HEK293 (cell line): ENCODE data around the gene DEPDC5.
A peak's percentile ranks its signal among the peaks of the same experiment; 100 is the strongest.

Experiments
- GFI1B ChIP-seq: fragments of 450-650 bp; formaldehyde crosslinking; IDR thresholded peaks from 2 replicates; pipeline ENCODE4 v1.5.1; 2016; ENCODE audit warnings: missing biosample characterization, missing genetic modification characterization
- GLI2 ChIP-seq: fragments of 450-650 bp; formaldehyde crosslinking; IDR thresholded peaks from 2 replicates; pipeline ENCODE4; 2017; ENCODE audit warnings: missing biosample characterization, missing genetic modification characterization, low read depth, borderline replicate concordance
- KLF1 ChIP-seq: fragments of 450-650 bp; formaldehyde crosslinking; IDR thresholded peaks from 2 replicates; pipeline ENCODE4 v1.5.1; 2016; ENCODE audit warnings: missing biosample characterization, missing genetic modification characterization
- MYNN ChIP-seq: fragments of 450-650 bp; formaldehyde crosslinking; IDR thresholded peaks from 2 replicates; pipeline ENCODE4 v1.5.1; 2016; ENCODE audit warnings: missing biosample characterization, missing genetic modification characterization, borderline replicate concordance
- OVOL3 ChIP-seq: fragments of 450-650 bp; formaldehyde crosslinking; IDR thresholded peaks from 2 replicates; pipeline ENCODE4 v1.5.1; 2016; ENCODE audit warnings: missing biosample characterization, missing genetic modification characterization
- SP2 ChIP-seq: fragments of 450-650 bp; formaldehyde crosslinking; IDR thresholded peaks from 2 replicates; pipeline ENCODE4 v1.5.1; 2016; ENCODE audit warnings: missing biosample characterization, missing genetic modification characterization
- SP3 ChIP-seq: fragments of 450-650 bp; formaldehyde crosslinking; IDR thresholded peaks from 2 replicates; pipeline ENCODE4 v1.5.1; 2016; ENCODE audit warnings: missing biosample characterization, missing genetic modification characterization
- TCF7L2 ChIP-seq: IDR thresholded peaks from 2 replicates; pipeline ENCODE4 v1.6.1; 2011; ENCODE audit warnings: low read depth, mild to moderate bottlenecking, inconsistent platforms, low read length, moderate library complexity, borderline replicate concordance
- WT1 ChIP-seq: fragments of 450-650 bp; formaldehyde crosslinking; IDR thresholded peaks from 2 replicates; pipeline ENCODE4 v1.5.1; 2016; ENCODE audit warnings: missing biosample characterization, missing genetic modification characterization
- ZBTB20 ChIP-seq: fragments of 450-650 bp; formaldehyde crosslinking; IDR thresholded peaks from 2 replicates; pipeline ENCODE4 v1.5.1; 2016; ENCODE audit warnings: missing biosample characterization, missing genetic modification characterization
- ZBTB48 ChIP-seq: fragments of 450-650 bp; formaldehyde crosslinking; IDR thresholded peaks from 2 replicates; pipeline ENCODE4 v1.5.1; 2016; ENCODE audit warnings: missing biosample characterization, missing genetic modification characterization
- ZFP69B ChIP-seq: fragments of 450-650 bp; formaldehyde crosslinking; IDR thresholded peaks from 2 replicates; pipeline ENCODE4 v1.5.1; 2016; ENCODE audit warnings: missing biosample characterization, missing genetic modification characterization
- ZNF121 ChIP-seq: fragments of 450-650 bp; formaldehyde crosslinking; IDR thresholded peaks from 2 replicates; pipeline ENCODE4 v1.5.1; 2016; ENCODE audit warnings: missing biosample characterization, missing genetic modification characterization
- ZNF174 ChIP-seq: fragments of 450-650 bp; formaldehyde crosslinking; IDR thresholded peaks from 2 replicates; pipeline ENCODE4 v1.5.0; 2017; ENCODE audit warnings: missing biosample characterization, mild to moderate bottlenecking, missing genetic modification characterization
- ZNF223 ChIP-seq: fragments of 450-650 bp; formaldehyde crosslinking; IDR thresholded peaks from 2 replicates; pipeline ENCODE4 v1.5.1; 2016; ENCODE audit warnings: missing biosample characterization, missing genetic modification characterization
- ZNF23 ChIP-seq: fragments of 450-650 bp; formaldehyde crosslinking; IDR thresholded peaks from 2 replicates; pipeline ENCODE4 v1.5.1; 2016; ENCODE audit warnings: missing biosample characterization, missing genetic modification characterization, borderline replicate concordance
- ZNF24 ChIP-seq: fragments of 450-650 bp; formaldehyde crosslinking; IDR thresholded peaks from 2 replicates; pipeline ENCODE4 v1.5.1; 2016; ENCODE audit warnings: missing biosample characterization, missing genetic modification characterization
- ZNF544 ChIP-seq: fragments of 450-650 bp; formaldehyde crosslinking; IDR thresholded peaks from 2 replicates; pipeline ENCODE4 v1.5.0; 2017; ENCODE audit warnings: missing biosample characterization, missing genetic modification characterization
- ZNF561 ChIP-seq: fragments of 450-650 bp; IDR thresholded peaks from 2 replicates; pipeline ENCODE4 v1.5.1; 2018; ENCODE audit warnings: missing biosample characterization, missing genetic modification characterization, borderline replicate concordance
- ZNF610 ChIP-seq: fragments of 450-650 bp; formaldehyde crosslinking; IDR thresholded peaks from 2 replicates; pipeline ENCODE4 v1.5.1; 2016; ENCODE audit warnings: missing biosample characterization, missing genetic modification characterization, borderline replicate concordance
- ZNF629 ChIP-seq: fragments of 450-650 bp; formaldehyde crosslinking; IDR thresholded peaks from 2 replicates; pipeline ENCODE4 v1.5.1; 2017; ENCODE audit warnings: missing biosample characterization, missing genetic modification characterization
- ZNF701 ChIP-seq: fragments of 450-650 bp; formaldehyde crosslinking; IDR thresholded peaks from 2 replicates; pipeline ENCODE4 v1.5.1; 2016; ENCODE audit warnings: missing biosample characterization, missing genetic modification characterization
- ZNF76 ChIP-seq: fragments of 450-650 bp; formaldehyde crosslinking; IDR thresholded peaks from 2 replicates; pipeline ENCODE4; 2016; ENCODE audit warnings: low read depth, missing biosample characterization, missing genetic modification characterization, borderline replicate concordance
- ZNF830 ChIP-seq: fragments of 450-650 bp; IDR thresholded peaks from 2 replicates; pipeline ENCODE4 v1.5.0; 2018; ENCODE audit warnings: missing biosample characterization, missing genetic modification characterization, low read depth, mild to moderate bottlenecking, moderate library complexity
- ZNF837 ChIP-seq: fragments of 450-650 bp; formaldehyde crosslinking; IDR thresholded peaks from 2 replicates; pipeline ENCODE4 v1.5.1; 2016; ENCODE audit warnings: missing biosample characterization, missing genetic modification characterization
- ZSCAN30 ChIP-seq: fragments of 450-650 bp; IDR thresholded peaks from 2 replicates; pipeline ENCODE4 v1.5.1; 2018; ENCODE audit warnings: missing biosample characterization, mild to moderate bottlenecking, missing genetic modification characterization, moderate library complexity
- TF ChIP-seq, protein P1 (sequence below): fragments of 450-650 bp; formaldehyde crosslinking; IDR thresholded peaks from 2 replicates; pipeline ENCODE4 v1.5.1; 2016; ENCODE audit warnings: missing biosample characterization, missing genetic modification characterization, borderline replicate concordance
- TF ChIP-seq, protein P2 (sequence below): fragments of 450-650 bp; formaldehyde crosslinking; IDR thresholded peaks from 2 replicates; pipeline ENCODE4 v1.5.1; 2017; ENCODE audit warnings: missing biosample characterization, missing genetic modification characterization
- TF ChIP-seq, protein P3 (sequence below): fragments of 450-650 bp; formaldehyde crosslinking; IDR thresholded peaks from 2 replicates; pipeline ENCODE4 v1.5.1; 2016; ENCODE audit warnings: missing biosample characterization, missing genetic modification characterization, borderline replicate concordance
- TF ChIP-seq, protein P4 (sequence below): fragments of 450-650 bp; formaldehyde crosslinking; IDR thresholded peaks from 2 replicates; pipeline ENCODE4 v1.5.1; 2016; ENCODE audit warnings: missing biosample characterization, missing genetic modification characterization

The DEPDC5 gene

DNA sequence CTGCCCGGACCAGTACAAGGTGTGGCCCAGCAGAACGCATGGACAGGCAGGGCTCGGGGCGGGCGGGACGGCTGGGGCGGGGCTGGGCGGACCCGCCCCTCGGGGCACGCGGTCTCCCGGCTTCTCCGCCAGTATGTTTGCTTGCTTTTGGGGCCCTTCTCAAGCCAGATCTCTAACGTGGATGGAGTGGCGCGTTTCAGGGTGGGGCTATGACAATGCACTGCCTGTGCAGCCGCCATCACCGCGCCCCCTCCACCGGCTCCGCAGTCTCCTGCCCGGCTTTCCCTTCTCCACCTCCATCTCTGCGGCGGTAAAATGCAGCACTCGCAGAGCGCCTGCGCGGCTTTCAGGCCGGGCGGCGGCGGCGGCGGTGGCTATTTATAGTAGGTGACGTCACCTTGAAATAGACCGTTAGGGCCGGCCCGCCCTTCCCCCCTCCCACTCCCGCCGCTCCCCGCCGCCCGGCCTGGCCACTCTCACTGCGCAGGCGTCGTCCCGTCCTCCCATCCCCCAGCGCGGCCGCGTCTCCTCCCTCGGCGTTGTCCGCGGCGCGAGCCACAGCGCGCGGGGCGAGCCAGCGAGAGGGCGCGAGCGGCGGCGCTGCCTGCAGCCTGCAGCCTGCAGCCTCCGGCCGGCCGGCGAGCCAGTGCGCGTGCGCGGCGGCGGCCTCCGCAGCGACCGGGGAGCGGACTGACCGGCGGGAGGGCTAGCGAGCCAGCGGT lies 190.3 kb downstream of the DEPDC5 start, which contains the start of gene YWHAH (continued):
- TF ChIP-seq, protein P1, sequence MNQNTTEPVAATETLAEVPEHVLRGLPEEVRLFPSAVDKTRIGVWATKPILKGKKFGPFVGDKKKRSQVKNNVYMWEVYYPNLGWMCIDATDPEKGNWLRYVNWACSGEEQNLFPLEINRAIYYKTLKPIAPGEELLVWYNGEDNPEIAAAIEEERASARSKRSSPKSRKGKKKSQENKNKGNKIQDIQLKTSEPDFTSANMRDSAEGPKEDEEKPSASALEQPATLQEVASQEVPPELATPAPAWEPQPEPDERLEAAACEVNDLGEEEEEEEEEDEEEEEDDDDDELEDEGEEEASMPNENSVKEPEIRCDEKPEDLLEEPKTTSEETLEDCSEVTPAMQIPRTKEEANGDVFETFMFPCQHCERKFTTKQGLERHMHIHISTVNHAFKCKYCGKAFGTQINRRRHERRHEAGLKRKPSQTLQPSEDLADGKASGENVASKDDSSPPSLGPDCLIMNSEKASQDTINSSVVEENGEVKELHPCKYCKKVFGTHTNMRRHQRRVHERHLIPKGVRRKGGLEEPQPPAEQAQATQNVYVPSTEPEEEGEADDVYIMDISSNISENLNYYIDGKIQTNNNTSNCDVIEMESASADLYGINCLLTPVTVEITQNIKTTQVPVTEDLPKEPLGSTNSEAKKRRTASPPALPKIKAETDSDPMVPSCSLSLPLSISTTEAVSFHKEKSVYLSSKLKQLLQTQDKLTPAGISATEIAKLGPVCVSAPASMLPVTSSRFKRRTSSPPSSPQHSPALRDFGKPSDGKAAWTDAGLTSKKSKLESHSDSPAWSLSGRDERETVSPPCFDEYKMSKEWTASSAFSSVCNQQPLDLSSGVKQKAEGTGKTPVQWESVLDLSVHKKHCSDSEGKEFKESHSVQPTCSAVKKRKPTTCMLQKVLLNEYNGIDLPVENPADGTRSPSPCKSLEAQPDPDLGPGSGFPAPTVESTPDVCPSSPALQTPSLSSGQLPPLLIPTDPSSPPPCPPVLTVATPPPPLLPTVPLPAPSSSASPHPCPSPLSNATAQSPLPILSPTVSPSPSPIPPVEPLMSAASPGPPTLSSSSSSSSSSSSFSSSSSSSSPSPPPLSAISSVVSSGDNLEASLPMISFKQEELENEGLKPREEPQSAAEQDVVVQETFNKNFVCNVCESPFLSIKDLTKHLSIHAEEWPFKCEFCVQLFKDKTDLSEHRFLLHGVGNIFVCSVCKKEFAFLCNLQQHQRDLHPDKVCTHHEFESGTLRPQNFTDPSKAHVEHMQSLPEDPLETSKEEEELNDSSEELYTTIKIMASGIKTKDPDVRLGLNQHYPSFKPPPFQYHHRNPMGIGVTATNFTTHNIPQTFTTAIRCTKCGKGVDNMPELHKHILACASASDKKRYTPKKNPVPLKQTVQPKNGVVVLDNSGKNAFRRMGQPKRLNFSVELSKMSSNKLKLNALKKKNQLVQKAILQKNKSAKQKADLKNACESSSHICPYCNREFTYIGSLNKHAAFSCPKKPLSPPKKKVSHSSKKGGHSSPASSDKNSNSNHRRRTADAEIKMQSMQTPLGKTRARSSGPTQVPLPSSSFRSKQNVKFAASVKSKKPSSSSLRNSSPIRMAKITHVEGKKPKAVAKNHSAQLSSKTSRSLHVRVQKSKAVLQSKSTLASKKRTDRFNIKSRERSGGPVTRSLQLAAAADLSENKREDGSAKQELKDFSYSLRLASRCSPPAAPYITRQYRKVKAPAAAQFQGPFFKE (tag by site-specific recombination), result no peak
- TF ChIP-seq ZNF121 (tag by site-specific recombination) (no peak), GLI2 (tag by site-specific recombination) (no peak), KLF1 (peak; percentile 97), ZNF174 (tag by site-specific recombination) (no peak), ZNF561 (tag by site-specific recombination) (0 out of 2 replicates have a peak, but pooled peaks have one; percentile 7), ZNF837 (tag by site-specific recombination) (no peak), ZBTB48 (tag by site-specific recombination) (no peak), GFI1B (tag by site-specific recombination) (no peak), ZBTB20 (tag by site-specific recombination) (0 out of 2 replicates have a peak, but pooled peaks have one; percentile 15), ZNF701 (tag by site-specific recombination) (no peak), ZNF76 (tag by site-specific recombination) (peak; percentile 61; the same call in 1 of the 2 replicates), ZNF23 (tag by site-specific recombination) (no peak), ZFP69B (tag by site-specific recombination) (peak; percentile 46; the same call in 1 of the 2 replicates), SP3 (tag by site-specific recombination) (peak; percentile 87), ZSCAN30 (tag by site-specific recombination) (peak; percentile 75; the same call in 1 of the 2 replicates), MYNN (no peak), ZNF629 (peak; percentile 74), SP2 (tag by site-specific recombination) (peak; percentile 79), ZNF223 (tag by site-specific recombination) (no peak), ZNF610 (tag by site-specific recombination) (no peak), ZNF544 (no peak), ZNF830 (tag by site-specific recombination) (no peak), TCF7L2 (no peak), WT1 (tag by site-specific recombination) (no peak), ZNF24 (tag by site-specific recombination) (no peak), OVOL3 (tag by site-specific recombination) (0 out of 2 replicates have a peak, but pooled peaks have one; percentile 53)
- TF ChIP-seq, protein P2, sequence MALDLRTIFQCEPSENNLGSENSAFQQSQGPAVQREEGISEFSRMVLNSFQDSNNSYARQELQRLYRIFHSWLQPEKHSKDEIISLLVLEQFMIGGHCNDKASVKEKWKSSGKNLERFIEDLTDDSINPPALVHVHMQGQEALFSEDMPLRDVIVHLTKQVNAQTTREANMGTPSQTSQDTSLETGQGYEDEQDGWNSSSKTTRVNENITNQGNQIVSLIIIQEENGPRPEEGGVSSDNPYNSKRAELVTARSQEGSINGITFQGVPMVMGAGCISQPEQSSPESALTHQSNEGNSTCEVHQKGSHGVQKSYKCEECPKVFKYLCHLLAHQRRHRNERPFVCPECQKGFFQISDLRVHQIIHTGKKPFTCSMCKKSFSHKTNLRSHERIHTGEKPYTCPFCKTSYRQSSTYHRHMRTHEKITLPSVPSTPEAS (tag by site-specific recombination), result no peak
- TF ChIP-seq, protein P3, sequence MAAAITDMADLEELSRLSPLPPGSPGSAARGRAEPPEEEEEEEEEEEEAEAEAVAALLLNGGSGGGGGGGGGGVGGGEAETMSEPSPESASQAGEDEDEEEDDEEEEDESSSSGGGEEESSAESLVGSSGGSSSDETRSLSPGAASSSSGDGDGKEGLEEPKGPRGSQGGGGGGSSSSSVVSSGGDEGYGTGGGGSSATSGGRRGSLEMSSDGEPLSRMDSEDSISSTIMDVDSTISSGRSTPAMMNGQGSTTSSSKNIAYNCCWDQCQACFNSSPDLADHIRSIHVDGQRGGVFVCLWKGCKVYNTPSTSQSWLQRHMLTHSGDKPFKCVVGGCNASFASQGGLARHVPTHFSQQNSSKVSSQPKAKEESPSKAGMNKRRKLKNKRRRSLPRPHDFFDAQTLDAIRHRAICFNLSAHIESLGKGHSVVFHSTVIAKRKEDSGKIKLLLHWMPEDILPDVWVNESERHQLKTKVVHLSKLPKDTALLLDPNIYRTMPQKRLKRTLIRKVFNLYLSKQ (tag by site-specific recombination), result no peak
- TF ChIP-seq, protein P4, sequence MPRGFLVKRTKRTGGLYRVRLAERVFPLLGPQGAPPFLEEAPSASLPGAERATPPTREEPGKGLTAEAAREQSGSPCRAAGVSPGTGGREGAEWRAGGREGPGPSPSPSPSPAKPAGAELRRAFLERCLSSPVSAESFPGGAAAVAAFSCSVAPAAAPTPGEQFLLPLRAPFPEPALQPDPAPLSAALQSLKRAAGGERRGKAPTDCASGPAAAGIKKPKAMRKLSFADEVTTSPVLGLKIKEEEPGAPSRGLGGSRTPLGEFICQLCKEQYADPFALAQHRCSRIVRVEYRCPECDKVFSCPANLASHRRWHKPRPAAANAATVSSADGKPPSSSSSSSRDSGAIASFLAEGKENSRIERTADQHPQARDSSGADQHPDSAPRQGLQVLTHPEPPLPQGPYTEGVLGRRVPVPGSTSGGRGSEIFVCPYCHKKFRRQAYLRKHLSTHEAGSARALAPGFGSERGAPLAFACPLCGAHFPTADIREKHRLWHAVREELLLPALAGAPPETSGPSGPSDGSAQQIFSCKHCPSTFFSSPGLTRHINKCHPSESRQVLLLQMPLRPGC, result 0 out of 2 replicates have a peak, but pooled peaks have one; percentile 43
